OCI-LY7 (cell line): ENCODE results near the gene SLC12A8.

Experiments
- EZH2phosphoT487 ChIP-seq: fragments of 200-600 bp; sonication (generic); IDR thresholded peaks from 2 replicates; pipeline ENCODE4 v1.6.1; 2018; ENCODE audit warnings: low read depth, borderline replicate concordance, mild to moderate bottlenecking, mixed run types, antibody characterized with exemption, low read length, moderate library complexity, mixed read lengths
- TF ChIP-seq, protein P1 (sequence below): fragments of 200-600 bp; sonication (generic); conservative IDR thresholded peaks from 2 replicates; pipeline ENCODE4 v1.5.1; 2014; ENCODE audit warnings: mild to moderate bottlenecking, antibody characterized with exemption, low read length, moderate library complexity, mixed read lengths

GRCh38 chr3:125262161-125262560 lies 49.6 kb upstream of the SLC12A8 start:
- TF ChIP-seq, protein P1, sequence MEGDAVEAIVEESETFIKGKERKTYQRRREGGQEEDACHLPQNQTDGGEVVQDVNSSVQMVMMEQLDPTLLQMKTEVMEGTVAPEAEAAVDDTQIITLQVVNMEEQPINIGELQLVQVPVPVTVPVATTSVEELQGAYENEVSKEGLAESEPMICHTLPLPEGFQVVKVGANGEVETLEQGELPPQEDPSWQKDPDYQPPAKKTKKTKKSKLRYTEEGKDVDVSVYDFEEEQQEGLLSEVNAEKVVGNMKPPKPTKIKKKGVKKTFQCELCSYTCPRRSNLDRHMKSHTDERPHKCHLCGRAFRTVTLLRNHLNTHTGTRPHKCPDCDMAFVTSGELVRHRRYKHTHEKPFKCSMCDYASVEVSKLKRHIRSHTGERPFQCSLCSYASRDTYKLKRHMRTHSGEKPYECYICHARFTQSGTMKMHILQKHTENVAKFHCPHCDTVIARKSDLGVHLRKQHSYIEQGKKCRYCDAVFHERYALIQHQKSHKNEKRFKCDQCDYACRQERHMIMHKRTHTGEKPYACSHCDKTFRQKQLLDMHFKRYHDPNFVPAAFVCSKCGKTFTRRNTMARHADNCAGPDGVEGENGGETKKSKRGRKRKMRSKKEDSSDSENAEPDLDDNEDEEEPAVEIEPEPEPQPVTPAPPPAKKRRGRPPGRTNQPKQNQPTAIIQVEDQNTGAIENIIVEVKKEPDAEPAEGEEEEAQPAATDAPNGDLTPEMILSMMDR = no peak
- TF ChIP-seq EZH2phosphoT487 = no peak
